Transverse colon (tissue), 4 donors: Measurements from ENCODE around the gene OFD1.

ENCODE experiments used
- CTCF ChIP-seq, 5 experiments: fragments of 200-600 bp in 3 of 5; fragments of 450-650 bp in 2 of 5; sonication (generic) in 3 of 5; IDR thresholded peaks; 1 replicate in 2 of 5; 2 replicates in 3 of 5; pipeline ENCODE4 v1.5.1; 2016 to 2017; ENCODE audit warnings: antibody characterized with exemption in 5 of 5, inconsistent platforms in 3 of 5, mild to moderate bottlenecking in 2 of 5, moderate library complexity in 1 of 5
- EP300 ChIP-seq: sonication (generic); formaldehyde crosslinking; IDR thresholded peaks from one replicate; pipeline ENCODE4 v1.6.1; 2017; ENCODE audit warnings: antibody characterized with exemption, low read depth
- POLR2AphosphoS5 ChIP-seq, 3 donors: sonication (generic); formaldehyde crosslinking; IDR thresholded peaks; one replicate each; pipeline ENCODE4 v1.6.1; 2016; ENCODE audit warnings: antibody characterized with exemption in 3 of 3

GRCh38 chrX:13732246-13733067, 2.1 kb upstream of the OFD1 start:
- TF ChIP-seq CTCF (IDR thresholded peaks at IDR 0.05) (no peak), POLR2AphosphoS5 (IDR thresholded peaks at IDR 0.05) (no peak), EP300 (no peak)
